PC-9 (cell line): ENCODE results near the gene PSMD1. TPM values are rescaled to one million over a fixed set of nuclear protein-coding genes. Genes with fewer than 3 reads are reported as not detected.

Experiments
- BruUV-seq: library from RNA; stranded (reverse); fragments of 400-500 nt; replicated peaks from 2 replicates; lab custom pipeline; 2021; lab: Mats Ljungman, UMichigan
- CTCF ChIA-PET: fragments of 300-600 bp; sonication (Branson Sonifier 250); formaldehyde crosslinking; loops from one replicate; lab custom pipeline; 2022; ENCODE audit warnings: antibody characterized with exemption; lab: Charles Lee
- POLR2A ChIA-PET: fragments of 300-600 bp; sonication (Branson Sonifier 250); formaldehyde crosslinking; loops from one replicate; lab custom pipeline; 2022; ENCODE audit warnings: antibody characterized with exemption; ENCODE audit not compliant: unreplicated experiment; lab: Charles Lee
- DNase-seq, 2 experiments: peaks; one replicate each; pipeline versions ENCODE4 v3.0.0 to v3.0.0-alpha.2; 2015 to 2022; ENCODE audit warnings: mixed read lengths in 1 of 2
- H2AFZ ChIP-seq: fragments of 200-600 bp; sonication (generic); 2 replicates; pipeline ENCODE4 v1.8.1; 2017; ENCODE audit warnings: antibody characterized with exemption
- H3F3A ChIP-seq: fragments of 200-600 bp; sonication (generic); 2 replicates; pipeline ENCODE4 v1.8.1; 2017; ENCODE audit warnings: antibody characterized with exemption, mild to moderate bottlenecking, low read depth; ENCODE audit not compliant: insufficient read depth
- H3K27ac ChIP-seq: fragments of 200-600 bp; sonication (generic); 2 replicates; pipeline ENCODE4 v1.6.1; 2016; ENCODE audit warnings: mixed run types
- H3K27me3 ChIP-seq: fragments of 200-600 bp; sonication (generic); 2 replicates; pipeline ENCODE4 v1.6.1; 2016; ENCODE audit warnings: low read depth, mixed run types; ENCODE audit not compliant: insufficient read depth
- H3K36me3 ChIP-seq: fragments of 200-600 bp; sonication (generic); 2 replicates; pipeline ENCODE4 v1.6.1; 2016; ENCODE audit warnings: low read depth, mixed run types
- H3K4me1 ChIP-seq: fragments of 200-600 bp; sonication (generic); replicated peaks from 2 replicates; pipeline ENCODE4 v1.6.1; 2016; ENCODE audit warnings: mixed run types; ENCODE audit not compliant: insufficient read depth
- H3K4me2 ChIP-seq: fragments of 200-600 bp; sonication (generic); 2 replicates; pipeline ENCODE4 v1.6.1; 2017; ENCODE audit warnings: mixed run types
- H3K4me3 ChIP-seq: fragments of 200-600 bp; sonication (generic); 2 replicates; pipeline ENCODE4 v1.6.1; 2016; ENCODE audit warnings: mixed run types
- H3K79me2 ChIP-seq: fragments of 200-600 bp; sonication (generic); 2 replicates; pipeline ENCODE4 v1.6.1; 2017; ENCODE audit warnings: low read depth, mixed run types
- H3K9me2 ChIP-seq: fragments of 200-600 bp; sonication (generic); 2 replicates; pipeline ENCODE4 v1.8.1; 2017; ENCODE audit warnings: mild to moderate bottlenecking; ENCODE audit not compliant: insufficient read depth
- H3K9me3 ChIP-seq: fragments of 200-600 bp; sonication (generic); 2 replicates; pipeline ENCODE4 v1.8.1; 2016; ENCODE audit warnings: low read depth; ENCODE audit not compliant: insufficient read depth
- H4K20me1 ChIP-seq: fragments of 200-600 bp; sonication (generic); 2 replicates; pipeline ENCODE4 v1.8.1; 2017; ENCODE audit not compliant: insufficient read depth
- EZH2 ChIP-seq: fragments of 200-600 bp; sonication (generic); IDR thresholded peaks from 2 replicates; pipeline ENCODE4 v1.8.0; 2017; ENCODE audit warnings: antibody characterized with exemption, low read depth
- intact Hi-C: fragments of 100-400 bp; cut with micrococcal nuclease; formaldehyde crosslinking; loops from one replicate; pipeline ENCODE4 v1.10.0; 2022; ENCODE audit not compliant: unreplicated experiment
- total RNA-seq: library from RNA; stranded (reverse); gene quantifications from 2 replicates; pipeline ENCODE4 v1.2.3, GENCODE V29; 2021
- TF ChIP-seq, protein P1 (sequence below): fragments of 200-600 bp; sonication (generic); conservative IDR thresholded peaks from 2 replicates; pipeline ENCODE4 v1.6.1; 2017; ENCODE audit warnings: mixed run types, antibody characterized with exemption, mild to moderate bottlenecking, moderate library complexity

PSMD1 gene
- total RNA-seq, 1 experiment from 2014 or later = 119 TPM

DNA sequence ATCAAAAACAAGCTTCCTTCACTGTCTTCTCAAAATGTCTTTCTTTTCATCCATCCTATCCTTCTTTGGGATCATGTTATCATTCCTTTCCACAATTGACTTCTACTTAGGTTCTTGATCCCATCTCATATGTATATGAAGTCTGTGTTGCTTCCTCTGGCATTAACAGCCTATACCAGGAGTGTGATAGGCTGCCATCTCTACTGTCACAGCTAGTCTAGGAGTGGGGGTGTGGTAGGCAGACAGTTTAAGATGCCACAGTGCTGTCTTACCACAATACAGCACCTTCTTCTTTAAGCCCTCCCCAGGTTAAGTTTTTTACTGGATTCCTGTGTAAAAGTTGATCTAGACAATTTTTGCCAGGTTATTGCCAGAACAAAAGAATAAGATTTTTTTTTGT is 71.9 kb downstream of the PSMD1 start:
- POLR2A ChIA-PET = interaction anchor here (0.5 to 0.6 kb wide), 4 partner anchors 9 to 322 kb away, joined by 3 to 6 read pairs (median 4); no protein-coding TSS in a partner anchor
- intact Hi-C loops = no loop called here
- Histone ChIP-seq H3K36me3 (peaks cover 21% of the 10 kb centered on the region), H3F3A (peaks cover 23% of the 10 kb centered on the region; the same call in 1 of the 2 replicates), H3K27me3 (no peaks in the 10 kb centered on the region), H3K4me1 (peaks cover 39% of the 10 kb centered on the region), H3K4me2 (peak overlapping the region; percentile 21; the same call in 1 of the 2 replicates), H3K9me3 (no peaks in the 10 kb centered on the region), H3K27ac (peak overlapping the region; percentile 54), H3K4me3 (no peak overlapping the region), H3K79me2 (peaks cover 53% of the 10 kb centered on the region), H3K9me2 (no peaks in the 10 kb centered on the region), H4K20me1 (no peaks in the 10 kb centered on the region; the same call in 1 of the 2 replicates), H2AFZ (no peak overlapping the region)
- no TSS peak for BruUV-seq
- CTCF ChIA-PET = interaction anchor here (0.9 kb wide), 1 partner anchor 98 kb away, joined by 3 read pairs; no protein-coding TSS in a partner anchor
- no peak for DNase-seq
- no peak for TF ChIP-seq EZH2
- TF ChIP-seq, protein P1, sequence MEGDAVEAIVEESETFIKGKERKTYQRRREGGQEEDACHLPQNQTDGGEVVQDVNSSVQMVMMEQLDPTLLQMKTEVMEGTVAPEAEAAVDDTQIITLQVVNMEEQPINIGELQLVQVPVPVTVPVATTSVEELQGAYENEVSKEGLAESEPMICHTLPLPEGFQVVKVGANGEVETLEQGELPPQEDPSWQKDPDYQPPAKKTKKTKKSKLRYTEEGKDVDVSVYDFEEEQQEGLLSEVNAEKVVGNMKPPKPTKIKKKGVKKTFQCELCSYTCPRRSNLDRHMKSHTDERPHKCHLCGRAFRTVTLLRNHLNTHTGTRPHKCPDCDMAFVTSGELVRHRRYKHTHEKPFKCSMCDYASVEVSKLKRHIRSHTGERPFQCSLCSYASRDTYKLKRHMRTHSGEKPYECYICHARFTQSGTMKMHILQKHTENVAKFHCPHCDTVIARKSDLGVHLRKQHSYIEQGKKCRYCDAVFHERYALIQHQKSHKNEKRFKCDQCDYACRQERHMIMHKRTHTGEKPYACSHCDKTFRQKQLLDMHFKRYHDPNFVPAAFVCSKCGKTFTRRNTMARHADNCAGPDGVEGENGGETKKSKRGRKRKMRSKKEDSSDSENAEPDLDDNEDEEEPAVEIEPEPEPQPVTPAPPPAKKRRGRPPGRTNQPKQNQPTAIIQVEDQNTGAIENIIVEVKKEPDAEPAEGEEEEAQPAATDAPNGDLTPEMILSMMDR = no peak

DNA sequence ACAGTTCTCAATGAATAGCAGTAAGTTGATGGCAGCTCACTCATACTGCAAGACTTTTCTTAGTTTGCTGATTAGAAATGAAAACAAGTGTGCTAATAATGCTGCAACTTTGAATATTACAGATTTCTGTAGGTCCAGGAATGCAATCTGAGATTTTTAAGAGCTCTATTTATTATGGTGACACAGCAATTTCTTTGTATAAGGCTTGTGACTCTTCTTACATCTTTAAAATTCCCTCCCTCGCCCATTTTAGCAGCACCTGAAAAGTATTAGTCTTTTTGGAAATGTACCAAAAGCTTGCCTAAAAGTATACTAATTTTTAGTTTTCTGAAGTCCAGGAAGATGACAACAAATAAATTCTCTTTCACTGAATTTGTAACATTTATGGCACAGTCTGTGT is 72.5 kb downstream of the PSMD1 start:
- intact Hi-C loops = no loop called here
- no peak overlapping the region for H3K4me3 ChIP-seq
- H3K79me2 ChIP-seq = peaks cover 50% of the 10 kb centered on the region
- peaks cover 18% of the 10 kb centered on the region for H3K36me3 ChIP-seq
- ChIA-PET POLR2A (interaction anchor here (0.5 to 0.6 kb wide), 2 partner anchors 10 to 322 kb away, joined by 3 to 4 read pairs; no protein-coding TSS in a partner anchor), CTCF (interaction anchor here (0.6 to 0.9 kb wide), 2 partner anchors 46 to 98 kb away, joined by 3 read pairs; no protein-coding TSS in a partner anchor)
- H3K4me1 ChIP-seq = peaks cover 39% of the 10 kb centered on the region
- no TSS peak for BruUV-seq
- no peaks in the 10 kb centered on the region for H3K9me2 ChIP-seq
- H3F3A ChIP-seq = peaks cover 26% of the 10 kb centered on the region; the same call in 1 of the 2 replicates
- H3K4me2 ChIP-seq = peak overlapping the region; percentile 21; the same call in 1 of the 2 replicates
- TF ChIP-seq, protein P1 = no peak
- TF ChIP-seq EZH2 = no peak
- H2AFZ ChIP-seq = no peak overlapping the region
- H4K20me1 ChIP-seq = no peaks in the 10 kb centered on the region; the same call in 1 of the 2 replicates
- H3K27me3 ChIP-seq = no peaks in the 10 kb centered on the region
- DNase-seq = no peak
- no peaks in the 10 kb centered on the region for H3K9me3 ChIP-seq
- peak overlapping the region; percentile 54 for H3K27ac ChIP-seq

DNA sequence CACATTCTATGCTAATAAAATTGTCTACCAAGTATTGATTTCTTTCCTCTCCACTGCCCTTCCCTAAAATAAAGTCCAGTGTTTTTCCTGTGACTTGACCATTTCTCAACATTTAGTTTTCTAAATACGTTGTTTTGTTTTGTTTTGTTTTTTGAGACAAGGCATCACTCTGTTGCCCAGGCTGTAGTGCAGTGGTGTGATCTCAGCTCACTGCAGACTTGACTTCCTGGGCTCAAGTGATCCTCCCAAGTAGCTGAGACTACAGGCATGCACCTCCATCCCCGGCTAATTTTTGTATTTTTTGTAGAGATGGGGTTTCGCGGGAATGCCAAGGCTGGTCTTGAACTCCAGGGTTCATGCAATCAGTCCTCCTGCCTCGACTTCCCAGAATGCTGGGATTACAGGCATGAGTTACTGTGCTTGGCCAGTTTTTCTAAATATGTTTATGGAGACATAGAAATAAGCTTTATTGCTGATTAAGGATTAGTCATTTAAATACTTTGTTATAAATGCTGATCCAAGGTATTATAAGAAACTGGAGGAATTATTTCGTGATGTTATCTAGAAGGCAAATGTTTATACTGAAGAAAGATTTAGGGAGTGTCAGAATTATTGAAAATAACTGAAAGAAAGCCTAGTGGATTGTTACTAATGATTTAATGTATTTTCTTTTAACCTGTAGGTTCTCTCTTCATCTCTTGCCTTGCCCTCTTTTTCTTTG is 73.8 kb downstream of the PSMD1 start:
- Histone ChIP-seq H3F3A (peaks cover 38% of the 10 kb centered on the region; the same call in 1 of the 2 replicates), H3K79me2 (peaks cover 51% of the 10 kb centered on the region), H3K4me3 (no peak overlapping the region), H3K4me1 (peaks cover 39% of the 10 kb centered on the region), H2AFZ (no peak overlapping the region), H3K9me2 (no peaks in the 10 kb centered on the region; the same call in 1 of the 2 replicates), H3K4me2 (peak overlapping the region; percentile 23; the same call in 1 of the 2 replicates), H3K36me3 (peaks cover 10% of the 10 kb centered on the region; the same call in 1 of the 2 replicates), H3K27me3 (no peaks in the 10 kb centered on the region), H3K27ac (peak overlapping the region; percentile 54; the same call in 1 of the 2 replicates), H3K9me3 (no peaks in the 10 kb centered on the region), H4K20me1 (no peaks in the 10 kb centered on the region; the same call in none of the 2 replicates)
- TF ChIP-seq, protein P1 = no peak
- TF ChIP-seq EZH2 = no peak
- POLR2A ChIA-PET = no interaction called here
- CTCF ChIA-PET = no interaction called here
- intact Hi-C loops = no loop called here
- DNase-seq = no peak
- no TSS peak for BruUV-seq
